ENCODE results near the gene SUGP2.
"Not testable (repeated sequence)": the region's sequence is repeated elsewhere in the genome, so short reads cannot be mapped to it uniquely, and the experiment has no call there.

SUGP2 gene

DNA sequence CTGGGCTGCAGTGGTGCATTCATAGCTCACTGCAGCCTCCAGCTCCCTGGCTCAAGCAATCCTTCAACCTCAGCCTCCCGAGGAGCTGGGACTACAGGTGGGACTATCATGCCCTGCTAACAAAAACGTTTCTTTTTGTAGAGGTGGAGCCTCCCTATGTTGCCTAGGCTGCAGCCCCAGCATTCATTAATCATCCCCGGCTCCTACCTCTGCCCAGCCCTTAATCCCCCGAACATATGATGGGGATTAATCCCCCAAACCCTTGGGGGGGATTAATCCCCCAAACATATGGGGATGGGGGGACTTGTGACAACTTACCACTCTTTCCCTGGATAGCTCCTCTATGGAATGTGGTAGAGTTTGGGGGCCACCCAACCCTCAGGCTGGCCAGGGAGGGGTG lies 45.9 kb downstream of the SUGP2 start:
- DNase-seq, result no peak

DNA sequence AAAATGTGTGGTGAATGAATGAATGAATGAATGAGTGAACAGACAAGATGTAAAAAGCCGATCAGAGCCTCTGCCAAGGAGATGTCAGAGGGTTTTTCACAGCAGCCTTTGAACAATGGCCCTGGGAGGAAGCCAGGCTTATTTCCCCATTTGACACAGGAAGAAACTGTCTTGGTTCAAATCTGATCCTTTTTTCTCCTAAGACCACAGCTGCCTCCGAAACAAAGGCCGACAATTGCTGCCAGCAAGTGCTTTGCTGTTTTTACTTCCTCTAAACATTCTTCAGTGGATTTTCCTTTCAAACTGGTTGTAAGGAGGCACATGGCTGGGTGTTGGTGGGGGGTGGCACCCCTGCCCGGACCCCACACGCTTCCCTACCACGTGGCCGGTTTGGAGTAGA lies 48.1 kb downstream of the SUGP2 start:
- no peak for DNase-seq

DNA sequence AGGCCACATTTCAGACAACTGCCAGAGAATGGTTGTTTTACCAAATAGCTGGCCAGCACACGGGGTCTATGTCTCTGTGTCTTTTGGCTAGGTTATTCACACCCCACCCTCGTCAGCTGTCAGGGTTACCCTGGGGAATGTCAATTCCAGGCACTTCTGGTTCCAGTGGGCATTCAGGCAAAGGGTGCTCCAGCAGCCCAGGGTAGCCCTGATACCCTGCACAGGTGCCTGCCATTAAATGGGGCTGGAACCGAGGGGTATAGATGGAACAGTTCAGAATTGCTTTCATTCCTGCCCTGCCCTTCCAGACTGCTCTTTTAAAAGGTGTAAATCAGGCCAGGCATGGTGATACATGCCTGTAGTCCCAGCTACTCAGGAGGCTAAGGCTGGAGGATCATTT lies 49.1 kb downstream of the SUGP2 start:
- no peak for DNase-seq

DNA sequence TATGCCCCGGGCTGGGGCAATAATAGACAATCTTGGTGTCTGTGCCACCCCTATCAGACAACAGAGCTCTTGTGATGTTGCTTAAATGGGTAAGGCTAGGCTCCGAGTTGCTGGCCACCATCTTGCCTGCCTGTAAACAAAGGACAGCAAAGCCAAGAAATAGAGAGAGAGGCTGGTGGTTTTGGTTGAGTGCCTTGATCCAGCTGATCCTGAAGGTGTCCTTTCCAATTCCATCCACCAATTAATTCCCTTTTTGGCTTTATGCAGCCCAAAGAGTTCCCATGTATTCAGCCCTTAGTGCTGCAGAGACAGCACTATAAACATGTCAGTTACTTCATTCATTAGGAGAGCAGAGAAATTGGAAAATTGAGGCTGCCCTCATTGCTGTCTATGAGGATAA lies 50.6 kb downstream of the SUGP2 start:
- no peak for DNase-seq

DNA sequence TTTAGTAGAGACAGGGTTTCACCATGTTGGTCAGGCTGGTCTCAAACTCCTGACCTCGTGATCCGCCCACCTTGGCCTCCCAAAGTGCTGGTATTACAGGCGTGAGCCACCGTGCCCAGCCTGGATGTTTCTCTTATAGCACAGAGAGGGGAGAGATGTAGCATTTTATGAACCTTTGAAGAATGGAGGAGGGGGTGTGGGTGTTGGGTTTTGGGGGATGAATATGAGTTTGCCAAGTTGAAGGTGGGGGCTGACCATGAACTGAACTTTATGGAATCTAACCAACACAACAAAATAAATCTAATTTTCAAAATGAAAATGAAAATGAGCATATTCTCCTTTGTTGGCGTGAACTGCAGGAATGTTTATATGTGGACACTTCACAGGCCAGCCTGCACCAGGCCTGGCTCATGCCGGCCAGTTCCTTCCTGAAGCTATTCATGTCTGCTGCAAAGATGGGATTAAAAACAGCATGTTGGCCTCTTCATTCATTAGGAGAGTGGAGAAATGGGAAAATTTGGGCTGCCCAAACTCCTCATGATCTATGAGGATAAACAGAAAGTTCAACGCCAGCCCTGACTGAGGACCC lies 52.8 kb downstream of the SUGP2 start:
- DNase-seq, result no peak

DNA sequence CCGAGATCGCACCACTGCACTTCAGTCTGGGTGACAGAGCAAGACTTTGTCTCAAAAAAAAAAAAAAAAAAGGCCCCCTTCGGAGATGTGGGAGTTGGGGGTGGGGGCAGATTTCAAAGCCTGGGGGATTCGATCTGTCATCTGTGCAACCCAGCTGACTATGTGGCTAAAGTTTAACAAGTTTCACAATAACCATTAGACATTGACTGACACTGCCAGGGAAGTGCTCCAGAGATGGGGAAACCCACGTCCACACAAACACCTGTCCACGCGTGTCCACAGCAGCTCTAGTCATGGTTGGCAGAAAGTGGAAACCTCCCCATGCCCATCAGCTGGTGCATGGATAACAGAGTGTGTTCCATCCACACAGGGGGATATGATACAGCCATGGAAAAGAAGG lies 54.7 kb downstream of the SUGP2 start:
- DNase-seq, result no peak

DNA sequence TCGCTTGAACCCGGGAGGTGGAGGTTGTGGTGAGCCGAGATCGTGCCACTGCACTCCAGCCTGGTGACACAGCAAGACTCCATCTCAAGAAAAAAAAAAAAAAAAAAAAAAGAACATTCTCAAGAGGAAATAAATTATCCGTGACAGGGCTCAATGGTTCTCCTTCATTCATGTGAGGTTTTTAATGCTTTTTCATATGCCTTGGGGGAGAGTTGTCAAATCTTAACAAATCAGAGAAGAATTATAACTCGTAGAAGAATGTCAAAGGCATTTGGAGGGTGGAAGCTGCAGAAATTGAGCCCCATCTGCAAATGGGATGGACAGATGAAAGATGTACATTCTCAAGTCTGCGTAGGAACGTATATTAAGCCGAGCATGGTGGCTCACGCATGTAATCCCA lies 57.4 kb downstream of the SUGP2 start:
- no peak for DNase-seq

DNA sequence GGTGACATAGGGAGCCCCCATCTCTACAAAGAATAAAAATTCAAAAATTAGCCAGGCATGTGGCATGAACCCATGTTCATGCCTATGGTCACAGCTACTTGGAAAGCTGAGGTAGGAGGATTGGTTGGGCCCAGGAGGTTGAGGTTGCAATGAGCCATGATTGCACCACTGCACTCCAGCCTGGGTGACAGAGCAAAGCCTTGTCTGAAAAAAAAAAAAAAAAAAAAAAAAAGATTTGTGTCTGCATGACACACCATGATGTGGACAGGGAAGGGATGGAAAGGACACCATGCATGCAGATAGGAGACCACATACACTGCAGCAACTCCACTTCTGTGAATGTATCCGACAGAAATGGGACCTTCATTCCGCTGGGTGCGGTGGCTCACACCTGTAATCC lies 58.3 kb downstream of the SUGP2 start:
- no peak for DNase-seq

DNA sequence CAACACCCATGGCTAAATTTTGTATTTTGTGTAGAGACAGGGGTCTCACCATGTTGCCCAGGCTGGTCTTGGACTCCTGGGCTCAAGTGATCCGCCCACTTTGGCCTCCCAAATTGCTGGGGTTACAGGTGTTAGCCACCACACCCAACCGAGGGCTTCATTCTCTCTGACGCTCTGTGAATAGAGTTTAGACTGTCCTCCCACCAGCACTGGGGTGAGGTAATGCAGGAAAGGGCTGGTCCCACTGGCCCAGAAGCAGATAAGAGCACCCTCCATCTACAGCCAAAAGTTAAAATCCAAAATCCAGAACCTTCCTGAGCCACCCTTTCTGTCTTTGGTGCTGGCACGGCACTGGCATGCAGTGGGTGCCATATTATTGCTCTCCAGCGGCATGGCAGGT lies 60.5 kb downstream of the SUGP2 start:
- no peak for DNase-seq

DNA sequence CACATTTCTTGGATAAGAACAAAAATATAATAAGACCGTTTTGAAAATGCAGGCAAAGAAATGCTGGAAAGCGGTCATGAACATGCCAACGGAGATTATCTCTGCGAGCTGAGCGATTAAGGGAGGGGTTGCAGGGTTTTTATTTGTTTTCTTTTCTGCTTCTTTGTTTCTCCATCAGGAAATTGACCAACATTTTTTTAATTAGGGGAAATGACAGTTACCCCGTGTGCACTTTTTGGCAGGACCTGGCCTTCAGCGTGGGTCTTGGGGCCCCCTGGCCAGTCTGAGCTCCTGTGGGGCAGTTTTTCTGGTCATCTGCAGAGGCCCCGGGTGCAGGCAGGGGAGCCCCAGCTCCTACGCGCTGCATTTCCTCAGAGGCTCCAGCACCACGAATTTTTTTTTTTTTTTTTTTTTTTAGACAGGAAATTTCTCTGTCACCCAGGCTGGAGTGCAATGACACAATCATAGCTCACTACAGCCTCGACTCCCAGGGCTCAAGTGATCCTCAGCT lies 61.0 kb downstream of the SUGP2 start:
- no peak for DNase-seq

DNA sequence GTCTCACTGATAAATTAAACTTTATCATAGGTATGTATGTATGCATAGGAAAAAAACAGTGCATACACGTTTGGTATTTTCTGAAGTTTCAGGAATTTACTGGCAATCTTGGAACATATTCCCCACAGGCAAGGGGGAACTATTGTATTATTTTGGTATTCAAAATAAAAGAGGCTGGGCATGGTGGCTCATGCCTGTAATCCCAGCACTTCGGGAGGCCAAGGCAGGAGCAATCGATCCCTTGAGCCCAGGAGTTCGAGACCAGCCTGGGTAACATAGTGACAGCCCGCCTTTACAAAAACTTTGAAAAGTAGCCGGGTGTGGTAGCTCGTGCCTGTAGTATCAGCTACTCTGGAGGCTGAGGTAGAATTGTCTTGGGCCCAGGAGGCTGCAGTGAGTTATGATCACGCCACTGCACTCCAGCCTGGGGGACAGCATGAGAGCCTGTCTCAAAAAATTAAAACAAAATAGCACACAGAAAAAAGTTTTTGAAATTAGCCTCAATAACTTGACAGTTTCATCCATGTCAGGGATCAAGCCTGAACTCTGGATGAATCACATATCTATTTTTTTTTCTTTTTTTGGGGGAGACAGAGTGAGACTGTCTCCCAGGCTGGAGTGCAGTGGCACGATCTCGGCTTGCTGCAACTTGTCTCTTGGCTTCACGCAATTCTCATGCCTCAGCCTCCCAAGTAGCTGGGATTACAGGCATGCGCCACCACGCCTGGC lies 63.2 kb downstream of the SUGP2 start:
- DNase-seq, result no peak

DNA sequence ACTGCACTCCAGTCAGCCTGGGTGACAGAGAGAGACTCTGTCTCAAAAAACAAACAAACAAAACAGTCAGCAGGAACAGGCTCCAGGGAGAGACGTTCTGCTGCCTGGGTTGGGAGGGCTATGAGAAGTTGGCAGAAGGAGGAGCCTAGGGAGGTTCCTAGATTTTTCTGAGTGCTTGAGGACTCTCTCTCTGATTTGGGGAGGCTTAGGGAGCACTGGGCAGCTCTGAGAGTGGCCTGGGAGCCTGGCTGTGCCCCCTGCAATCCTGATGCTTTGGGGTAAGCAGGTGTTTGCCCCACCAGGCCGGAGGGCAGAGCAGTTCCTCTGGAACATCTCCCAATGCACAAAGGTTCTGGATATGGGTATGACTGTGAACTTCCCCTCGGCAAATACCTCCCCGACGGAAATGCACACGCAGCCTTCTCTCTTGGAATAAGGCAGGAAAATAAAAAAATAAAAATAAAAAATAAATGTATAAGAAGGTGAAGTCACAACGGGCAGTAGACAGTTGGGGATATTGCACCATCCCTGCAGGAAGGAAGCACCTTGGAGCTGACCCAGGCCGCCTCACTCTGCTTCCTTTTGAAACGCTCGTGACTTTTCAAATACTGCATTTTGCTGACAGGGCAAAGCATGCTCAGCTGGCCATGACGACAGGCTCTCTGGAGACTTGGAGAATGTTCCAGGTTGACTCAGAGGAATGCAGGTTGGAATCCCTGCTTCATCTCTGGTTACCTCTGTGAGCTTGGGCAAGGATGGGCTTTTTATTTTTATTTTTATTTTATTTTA lies 65.8 kb downstream of the SUGP2 start:
- no peak for DNase-seq

DNA sequence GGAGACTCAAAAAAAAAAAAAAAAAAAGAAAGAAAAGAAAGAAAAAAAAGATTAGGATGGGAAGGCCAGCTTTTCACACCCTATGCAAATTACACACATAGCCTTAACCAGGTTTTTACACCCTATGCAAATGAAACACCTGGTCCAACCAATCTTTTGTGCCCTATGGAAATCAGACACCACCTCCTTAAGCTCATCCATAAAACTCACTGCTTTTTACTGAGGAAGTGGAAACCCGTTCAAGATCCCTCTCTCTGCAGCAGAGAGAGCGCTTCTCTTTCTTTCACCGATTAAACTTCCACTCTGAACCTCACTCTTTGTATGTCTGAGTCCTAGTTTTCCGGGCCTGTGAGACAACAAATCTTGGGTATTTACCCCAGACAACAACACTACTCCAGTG lies 67.0 kb downstream of the SUGP2 start:
- no peak for DNase-seq

DNA sequence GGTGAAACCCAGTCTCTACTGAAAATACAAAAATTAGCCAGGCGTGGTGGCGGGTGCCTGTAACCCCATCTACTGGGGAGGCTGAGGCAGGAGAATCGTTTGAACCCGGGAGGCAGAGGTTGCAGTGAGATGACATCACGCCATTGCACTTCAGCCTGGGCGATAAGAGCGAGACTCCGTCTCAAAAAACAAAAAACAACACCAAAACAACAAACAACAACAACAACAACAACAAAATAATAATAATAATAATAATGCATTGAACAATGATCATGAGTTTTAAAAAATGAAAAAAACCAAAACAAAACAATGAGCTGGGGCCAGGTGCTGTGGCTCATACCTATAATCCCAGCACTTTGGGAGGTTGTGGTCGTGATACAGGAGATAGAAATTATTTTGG lies 69.2 kb downstream of the SUGP2 start:
- no peak for DNase-seq

DNA sequence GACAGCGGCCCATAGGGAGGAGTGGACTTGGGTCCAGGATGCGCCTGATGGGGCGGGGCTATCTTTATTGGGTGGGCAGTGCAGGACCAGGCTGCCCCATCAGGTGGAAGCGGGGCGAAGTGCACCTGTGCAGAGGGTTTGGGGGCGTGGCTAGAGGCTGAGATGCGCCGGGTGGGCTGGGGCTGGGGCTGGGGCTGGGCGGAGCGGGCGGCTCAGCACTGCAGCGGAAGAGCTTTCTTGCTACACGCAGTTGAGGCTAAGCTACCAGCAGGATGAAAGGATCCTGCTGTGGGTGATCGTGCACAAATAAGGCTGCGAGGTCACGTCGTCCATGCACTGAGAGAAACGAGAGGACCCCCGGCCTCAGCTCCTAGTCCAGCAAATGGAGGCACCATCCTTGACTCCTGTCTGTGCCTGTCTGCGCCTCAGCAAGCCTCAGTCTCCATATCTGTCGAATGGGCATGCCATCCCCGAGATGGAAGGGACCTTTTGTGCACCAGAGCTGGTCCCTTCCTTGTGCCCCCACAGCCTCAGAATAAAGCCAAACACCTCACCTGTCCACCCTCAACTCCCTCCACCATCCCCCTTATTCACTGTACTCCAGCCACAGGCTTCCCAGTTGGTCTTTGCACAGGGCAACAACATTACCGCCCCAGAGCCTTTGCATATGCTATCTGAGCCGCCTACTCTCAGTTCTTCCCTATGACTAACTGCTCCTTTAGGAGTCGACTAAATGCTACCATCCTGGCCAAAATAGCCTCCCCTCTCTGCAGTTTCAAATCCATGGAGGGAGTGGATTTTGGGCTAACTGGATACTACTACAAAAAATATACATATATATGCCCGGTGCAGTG lies 71.3 kb downstream of the SUGP2 start:
- no peak for DNase-seq

DNA sequence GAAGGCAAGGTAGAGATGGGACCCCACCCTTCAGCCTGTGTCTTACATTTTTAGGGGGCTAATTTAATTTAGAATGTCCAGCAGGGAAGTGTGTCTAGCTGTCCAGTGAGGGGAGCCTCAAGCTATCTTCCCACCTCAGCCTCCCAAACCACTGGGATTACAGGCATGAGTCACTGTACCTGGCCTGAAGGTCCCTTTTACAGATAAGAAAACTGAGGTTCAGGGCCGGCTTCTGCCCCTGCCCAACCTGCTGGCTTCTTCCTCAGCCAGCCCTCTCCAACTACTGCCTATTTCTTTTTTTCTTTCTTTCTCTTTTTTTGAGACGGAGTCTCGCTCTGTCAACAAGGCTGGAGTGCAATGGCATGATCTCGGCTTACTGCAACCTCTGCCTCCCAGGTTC lies 72.9 kb downstream of the SUGP2 start:
- DNase-seq, result no peak

DNA sequence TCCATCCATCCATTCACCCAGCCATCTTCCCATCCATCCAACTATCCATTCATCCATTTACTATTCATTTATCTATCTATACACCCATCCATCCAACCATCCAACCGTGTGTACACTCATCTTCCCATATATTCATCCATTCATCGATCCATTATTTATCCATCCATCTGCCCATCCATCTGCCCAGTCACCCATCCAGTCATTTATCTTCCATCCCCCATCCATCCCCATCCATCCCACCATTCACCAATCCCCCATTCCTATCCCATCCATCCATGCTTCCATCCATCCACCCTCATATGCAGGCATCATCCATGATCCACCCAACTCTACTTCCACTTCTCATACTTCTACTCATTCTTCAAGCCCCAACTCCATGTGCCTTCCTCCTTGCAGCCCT lies 78.3 kb downstream of the SUGP2 start:
- no peak for DNase-seq

DNA sequence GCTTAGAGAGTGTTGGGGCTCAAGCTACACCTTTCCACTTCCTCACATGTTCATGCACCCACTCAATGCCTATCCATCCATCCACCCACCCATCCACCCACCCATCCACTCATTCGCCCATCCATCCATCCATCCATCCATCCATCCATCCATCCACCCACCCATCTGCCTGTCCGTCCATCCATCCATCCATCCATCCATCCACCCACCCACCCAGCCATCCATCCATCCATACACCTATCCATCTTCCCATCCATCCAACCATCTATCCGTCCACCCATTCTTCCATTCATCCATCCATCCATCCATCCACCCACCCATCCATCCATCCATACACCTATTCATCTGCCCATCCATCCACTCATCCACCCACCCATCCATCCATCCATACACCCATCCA lies 79.2 kb downstream of the SUGP2 start:
- no peak for DNase-seq

DNA sequence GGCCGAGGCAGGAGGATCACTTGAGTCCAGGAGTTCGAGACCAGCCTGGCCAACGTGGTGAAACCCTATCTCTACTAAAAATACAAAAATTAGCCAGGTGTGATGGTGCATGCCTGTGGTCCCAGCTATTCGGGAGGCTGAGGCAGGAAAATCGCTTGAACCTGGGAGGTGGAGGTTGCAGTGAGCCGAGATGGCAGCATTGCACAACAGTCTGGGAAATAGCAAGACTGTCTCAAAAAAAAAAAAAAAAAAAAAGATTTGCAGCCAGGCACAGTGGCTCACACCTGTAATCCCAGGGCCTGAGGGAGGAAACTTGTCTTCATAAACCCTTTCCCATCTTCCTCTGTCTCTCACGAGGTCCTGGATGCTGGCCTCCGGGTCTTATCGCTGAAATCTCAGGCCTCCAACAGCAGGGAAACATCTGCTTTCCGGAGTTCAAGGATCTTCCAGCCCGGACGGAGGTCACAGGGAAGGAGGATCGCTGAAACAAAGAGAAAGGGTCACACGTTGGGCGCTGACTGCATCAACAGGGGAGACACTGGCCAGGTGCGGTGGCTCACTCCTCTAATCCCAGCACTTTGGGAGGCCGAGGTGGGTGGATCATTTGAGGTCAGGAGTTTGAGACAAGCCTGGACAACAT lies 80.8 kb downstream of the SUGP2 start:
- not testable (repeated sequence) for DNase-seq

DNA sequence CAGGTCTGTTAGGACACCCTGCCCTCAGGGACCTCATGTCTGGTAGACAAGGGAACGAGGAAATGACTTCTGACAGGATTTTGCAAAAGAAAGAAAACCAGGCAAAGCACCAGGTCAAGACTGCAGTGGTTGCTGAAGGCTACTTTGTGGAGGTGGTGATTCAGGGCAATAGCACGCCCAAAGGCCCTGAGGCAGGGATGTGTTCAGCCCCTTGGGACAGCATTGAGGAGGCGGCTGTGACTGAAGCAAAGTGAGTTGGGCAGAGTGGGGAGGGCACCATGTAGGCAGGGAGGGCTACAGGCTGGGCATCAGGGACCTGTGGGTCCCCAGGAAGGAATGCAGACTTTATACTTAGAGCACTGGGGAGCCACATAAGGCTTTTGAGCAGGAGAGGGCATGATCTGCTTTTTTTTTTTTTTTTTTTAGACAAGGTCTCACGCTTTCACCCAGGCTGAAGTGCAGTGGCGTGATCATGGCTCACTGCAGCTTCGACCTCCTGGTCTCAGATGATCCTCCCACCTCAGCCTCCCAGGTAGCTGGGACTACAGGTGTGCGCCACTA lies 81.5 kb downstream of the SUGP2 start:
- no peak for DNase-seq

DNA sequence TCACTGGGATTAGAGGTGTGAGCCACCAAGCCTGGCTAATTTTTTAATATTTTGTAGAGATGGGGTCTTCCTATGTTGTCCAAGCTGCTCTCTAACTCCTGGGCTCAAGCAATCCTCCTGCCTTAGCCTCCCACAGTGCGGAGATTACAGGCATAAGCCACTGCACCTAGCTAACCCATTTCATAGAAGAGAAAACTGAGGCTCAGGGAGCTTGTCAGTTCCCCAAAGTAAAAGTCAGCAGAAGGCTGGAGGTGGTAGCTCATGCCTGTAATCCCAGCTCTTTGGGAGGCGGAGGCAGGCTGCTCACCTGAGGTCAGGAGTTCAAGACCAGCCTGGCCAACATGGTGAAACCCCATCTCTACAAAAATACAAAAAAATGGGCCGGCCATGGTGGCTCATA lies 83.5 kb downstream of the SUGP2 start:
- no peak for DNase-seq

DNA sequence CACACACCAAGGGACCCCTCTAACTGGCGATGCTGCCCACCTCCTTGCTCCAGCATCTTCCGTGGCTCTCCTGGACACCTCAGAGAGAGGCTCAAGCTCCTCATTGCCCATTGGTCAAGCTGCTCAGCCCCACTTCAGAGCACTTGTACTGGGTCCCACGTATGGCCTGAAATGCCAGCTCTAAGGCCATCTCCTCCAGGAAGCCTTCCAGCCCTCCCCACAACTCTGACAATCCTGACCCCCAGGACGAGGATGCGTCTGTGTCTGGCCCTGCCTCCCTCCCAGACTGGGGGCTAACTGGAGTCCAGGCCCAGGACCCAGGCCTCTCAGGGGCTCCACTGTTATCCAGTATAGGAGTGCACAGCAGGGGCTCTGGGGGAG lies 84.4 kb downstream of the SUGP2 start:
- no peak for DNase-seq
